H9 (cell line): Measurements from ENCODE around the gene RBFOX1. TPM values are rescaled to one million over a fixed set of nuclear protein-coding genes. Genes with fewer than 3 reads are reported as not detected.

Experiments used
- DNase-seq: peaks from one replicate; pipeline ENCODE4 v3.0.0-alpha.2; 2017
- H2AFZ ChIP-seq: one replicate; pipeline ENCODE4 v1.6.1; 2013; ENCODE audit warnings: mild to moderate bottlenecking, low read length, control low read depth, moderate library complexity
- H2AK5ac ChIP-seq: 2 replicates; pipeline ENCODE4 v1.6.1; 2013; ENCODE audit warnings: low read length, control low read depth, mixed read lengths; ENCODE audit not compliant: insufficient read length
- H2BK120ac ChIP-seq: one replicate; pipeline ENCODE4 v1.6.1; 2013; ENCODE audit warnings: low read depth, mild to moderate bottlenecking, low read length, control low read depth, inconsistent platforms; ENCODE audit not compliant: poor library complexity, severe bottlenecking
- H2BK12ac ChIP-seq: 2 replicates; pipeline ENCODE4 v1.6.1; 2013; ENCODE audit warnings: low read length, control low read depth, mixed read lengths, low read depth; ENCODE audit not compliant: insufficient read length
- H2BK15ac ChIP-seq: 2 replicates; pipeline ENCODE4 v1.6.1; 2013; ENCODE audit warnings: low read depth, low read length, control low read depth
- H2BK20ac ChIP-seq: one replicate; pipeline ENCODE4 v1.6.1; 2013; ENCODE audit warnings: low read depth, mild to moderate bottlenecking, low read length, control low read depth, inconsistent platforms; ENCODE audit not compliant: poor library complexity, severe bottlenecking
- H2BK5ac ChIP-seq: 2 replicates; pipeline ENCODE4 v1.6.1; 2013; ENCODE audit warnings: low read length, control low read depth, mixed read lengths; ENCODE audit not compliant: insufficient read length
- H3K14ac ChIP-seq: 2 replicates; pipeline ENCODE4 v1.6.1; 2013; ENCODE audit warnings: low read length, control low read depth; ENCODE audit not compliant: insufficient read depth
- H3K18ac ChIP-seq: 2 replicates; pipeline ENCODE4 v1.6.1; 2013; ENCODE audit warnings: low read depth, mild to moderate bottlenecking, mixed read lengths, low read length, control low read depth; ENCODE audit not compliant: insufficient read length
- H3K23ac ChIP-seq: 2 replicates; pipeline ENCODE4 v1.6.1; 2013; ENCODE audit warnings: low read length, control low read depth, mixed read lengths, low read depth; ENCODE audit not compliant: insufficient read length
- H3K23me2 ChIP-seq: 2 replicates; pipeline ENCODE4 v1.6.1; 2013; ENCODE audit warnings: low read depth, mild to moderate bottlenecking, mixed read lengths, low read length, control low read depth; ENCODE audit not compliant: insufficient read length, poor library complexity, severe bottlenecking
- H3K27ac ChIP-seq: 2 replicates; pipeline ENCODE4 v1.5.1; 2013; ENCODE audit warnings: low read length, control low read depth, mixed read lengths, low read depth; ENCODE audit not compliant: insufficient read length
- H3K27me3 ChIP-seq: 2 replicates; pipeline ENCODE4 v1.6.1; 2013; ENCODE audit warnings: low read length, control low read depth, inconsistent platforms; ENCODE audit not compliant: insufficient read depth
- H3K4ac ChIP-seq: 2 replicates; pipeline ENCODE4 v1.6.1; 2013; ENCODE audit warnings: low read depth, mild to moderate bottlenecking, control low read depth, inconsistent platforms, low read length, moderate library complexity
- H3K4me1 ChIP-seq: 2 replicates; pipeline ENCODE4 v1.6.1; 2013; ENCODE audit warnings: low read length, control low read depth, inconsistent platforms; ENCODE audit not compliant: insufficient read depth
- H3K4me2 ChIP-seq: 2 replicates; pipeline ENCODE4 v1.6.1; 2013; ENCODE audit warnings: low read length, control low read depth, mixed read lengths; ENCODE audit not compliant: insufficient read length, insufficient read depth
- H3K56ac ChIP-seq: 2 replicates; pipeline ENCODE4 v1.6.1; 2013; ENCODE audit warnings: low read depth, mild to moderate bottlenecking, mixed read lengths, low read length, control low read depth; ENCODE audit not compliant: insufficient read length
- H3K79me1 ChIP-seq: 2 replicates; pipeline ENCODE4 v1.6.1; 2013; ENCODE audit warnings: low read depth, mild to moderate bottlenecking, moderate library complexity, low read length, control low read depth, inconsistent platforms; ENCODE audit not compliant: insufficient read depth, poor library complexity, severe bottlenecking
- H3K79me2 ChIP-seq: 2 replicates; pipeline ENCODE4 v1.6.1; 2013; ENCODE audit warnings: low read length, control low read depth, inconsistent platforms; ENCODE audit not compliant: insufficient read depth
- H3K9ac ChIP-seq: 2 replicates; pipeline ENCODE4 v1.6.1; 2013; ENCODE audit warnings: low read length, control low read depth, mixed read lengths; ENCODE audit not compliant: insufficient read length; ENCODE audit errors: extremely low read depth
- H3K9me3 ChIP-seq: one replicate; pipeline ENCODE4 v1.6.1; 2013; ENCODE audit warnings: low read depth, low read length, inconsistent platforms; ENCODE audit not compliant: control insufficient read depth
- H3T11ph ChIP-seq: one replicate; pipeline ENCODE4 v1.6.1; 2013; ENCODE audit warnings: mild to moderate bottlenecking, low read length, control low read depth, inconsistent platforms
- H4K20me1 ChIP-seq: one replicate; pipeline ENCODE4 v1.6.1; 2013; ENCODE audit not compliant: control insufficient read depth, insufficient read length, insufficient read depth
- H4K5ac ChIP-seq: 2 replicates; pipeline ENCODE4 v1.6.1; 2013; ENCODE audit warnings: low read depth, mild to moderate bottlenecking, mixed read lengths, low read length, control low read depth; ENCODE audit not compliant: insufficient read length
- H4K8ac ChIP-seq: replicated peaks from 2 replicates; pipeline ENCODE4 v1.6.1; 2013; ENCODE audit warnings: low read length, control low read depth, mixed read lengths, low read depth; ENCODE audit not compliant: insufficient read length
- H4K91ac ChIP-seq: 2 replicates; pipeline ENCODE4 v1.6.1; 2013; ENCODE audit warnings: low read depth, mild to moderate bottlenecking, moderate library complexity, mixed read lengths, low read length, control low read depth; ENCODE audit not compliant: insufficient read length
- H3K27ac Mint-ChIP-seq, 3 experiments: 2 replicates in 2 of 3; 3 replicates in 1 of 3; pipeline ENCODE4 v1.8.0; 2020 to 2021; ENCODE audit warnings: mixed read lengths in 3 of 3, mild to moderate bottlenecking in 1 of 3, moderate library complexity in 1 of 3
- H3K27me3 Mint-ChIP-seq: 2 replicates; pipeline ENCODE4 v1.8.0; 2021; ENCODE audit warnings: low read depth, mild to moderate bottlenecking, moderate library complexity, mixed read lengths
- H3K36me3 Mint-ChIP-seq, 3 experiments: 2 replicates in 2 of 3; 3 replicates in 1 of 3; pipeline ENCODE4 v1.8.0; 2020 to 2021; ENCODE audit warnings: low read depth in 3 of 3, mixed read lengths in 3 of 3; ENCODE audit not compliant: insufficient read depth in 1 of 3
- H3K4me1 Mint-ChIP-seq, 2 experiments: 2 replicates each; pipeline ENCODE4 v1.8.0; 2020; ENCODE audit warnings: mixed read lengths in 2 of 2
- H3K4me3 Mint-ChIP-seq, 2 experiments: 2 replicates in 1 of 2; 3 replicates in 1 of 2; pipeline ENCODE4 v1.8.0; 2020 to 2021; ENCODE audit warnings: mild to moderate bottlenecking in 2 of 2, mixed read lengths in 2 of 2, moderate library complexity in 1 of 2
- H3K9me3 Mint-ChIP-seq, 2 experiments: 2 replicates in 1 of 2; 3 replicates in 1 of 2; pipeline ENCODE4 v1.8.0; 2020; ENCODE audit warnings: mild to moderate bottlenecking in 2 of 2, mixed read lengths in 2 of 2, moderate library complexity in 1 of 2
- CTCF ChIP-seq: fragments of 200-600 bp; sonication (generic); conservative IDR thresholded peaks from 3 replicates; pipeline ENCODE4 v1.8.0; 2021; ENCODE audit warnings: antibody characterized with exemption, mild to moderate bottlenecking
- WGBS: extraction: QIAGEN DNeasy Blood & Tissue Kit; methylation state at CpG from one replicate; pipeline ENCODE4 v1.1.7; 2013; ENCODE audit warnings: missing lambda C conversion rate, low lambda C conversion rate, mixed read lengths; ENCODE audit not compliant: insufficient read length; ENCODE audit errors: extremely low coverage; 5-methylcytosine and 5-hydroxymethylcytosine counted together
- total RNA-seq: library from RNA; stranded (reverse); gene quantifications from 2 replicates; pipeline ENCODE4 v1.2.1, GENCODE V29; 2021

RBFOX1 gene
- total RNA-seq, 1 experiment from 2014 or later = 2.0 TPM

DNA sequence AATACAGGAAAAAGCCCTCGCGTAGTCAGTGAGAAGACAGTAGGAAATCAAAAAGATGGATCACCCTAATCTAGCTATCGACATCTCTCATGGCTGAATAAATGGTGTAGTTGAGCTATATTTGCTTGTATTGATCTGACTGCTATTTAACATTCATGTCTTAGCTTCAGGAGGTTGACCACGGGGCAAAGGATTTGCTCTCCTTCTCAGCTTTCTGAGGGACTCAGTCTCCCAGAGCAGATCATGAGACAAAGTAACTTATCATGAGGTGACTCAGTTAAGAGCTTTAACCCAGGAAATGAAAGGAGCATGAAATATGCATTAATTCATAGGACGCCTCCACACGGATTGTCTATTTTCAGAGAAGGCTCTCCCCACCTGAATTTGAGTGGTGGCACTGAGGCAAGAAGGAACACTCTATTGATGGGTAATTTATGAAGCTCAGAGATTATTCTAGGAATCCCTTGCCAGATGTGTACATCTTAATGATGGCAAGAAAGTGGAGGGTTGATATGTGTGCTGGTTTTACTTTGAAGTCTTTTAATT, 608 bp downstream of the RBFOX1 start:
- Histone ChIP-seq H3K4me2 (no peak overlapping the region), H2AFZ (no peak overlapping the region), H3K4me1 (no peaks in the 10 kb centered on the region), H3K79me2 (no peaks in the 10 kb centered on the region), H3K79me1 (no peaks in the 10 kb centered on the region), H3K23ac (no peak overlapping the region), H2BK15ac (no peak overlapping the region), H3K27me3 (no peaks in the 10 kb centered on the region), H4K5ac (no peak overlapping the region), H2BK12ac (no peak overlapping the region), H3K4ac (no peak overlapping the region), H4K8ac (no peak overlapping the region), H3K27ac (no peak overlapping the region), H3K9ac (no peak overlapping the region), H3K23me2 (no peaks in the 10 kb centered on the region), H3K56ac (no peak overlapping the region), H3K18ac (no peak overlapping the region), H2BK5ac (no peak overlapping the region), H2BK120ac (no peak overlapping the region), H3K9me3 (no peaks in the 10 kb centered on the region), H4K91ac (no peak overlapping the region), H2BK20ac (no peak overlapping the region), H4K20me1 (no peaks in the 10 kb centered on the region), H2AK5ac (no peak overlapping the region), H3K14ac (no peak overlapping the region), H3T11ph (no peak overlapping the region)
- Mint-ChIP-seq H3K36me3 (no peaks in the 10 kb centered on the region), H3K9me3 (no peaks in the 10 kb centered on the region), H3K4me1 (peaks cover 5% of the 10 kb centered on the region in 2 experiments; a peak in 3 of 4 replicates), H3K27ac (peak overlapping the region in 1 of 3 experiments; percentile 30; a peak in 1 of 7 replicates), H3K27me3 (no peaks in the 10 kb centered on the region), H3K4me3 (no peak overlapping the region)
- TF ChIP-seq CTCF = no peak
- no CpG with 5 or more reads among the region's 6 CpGs for WGBS
- DNase-seq = no peak
